GM11168 (cell line): ENCODE measurements around the gene LETM1.

Source experiments
- in situ Hi-C: fragments of 300-500 bp; cut with MboI; formaldehyde crosslinking; loops from one replicate; pipeline ENCODE4 v1.12.0; 2022; ENCODE audit warnings: low sequenced_read_pairs; ENCODE audit not compliant: unreplicated experiment

LETM1 gene

DNA sequence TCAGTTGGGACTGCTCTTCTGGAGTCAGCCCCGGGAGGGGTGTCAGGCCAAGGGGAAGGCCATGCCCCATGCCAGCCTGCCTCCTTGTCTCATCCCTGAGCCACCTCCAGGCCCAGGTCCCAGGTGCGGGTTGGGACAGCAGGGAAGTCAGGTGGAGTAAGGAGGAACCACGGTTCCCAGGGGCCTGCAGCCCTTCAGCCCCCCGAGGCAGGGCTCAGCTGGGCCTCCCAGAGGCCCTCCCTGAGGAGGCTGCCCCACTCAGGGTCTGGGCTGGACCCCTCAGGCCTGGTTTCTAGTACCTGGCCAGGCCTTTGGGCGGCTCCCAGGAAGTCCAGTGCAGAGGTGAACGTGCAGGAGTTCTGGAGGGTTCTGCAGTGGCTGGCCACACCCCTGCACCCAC lies 86.3 kb downstream of the LETM1 start:
- in situ Hi-C loops = no loop called here

DNA sequence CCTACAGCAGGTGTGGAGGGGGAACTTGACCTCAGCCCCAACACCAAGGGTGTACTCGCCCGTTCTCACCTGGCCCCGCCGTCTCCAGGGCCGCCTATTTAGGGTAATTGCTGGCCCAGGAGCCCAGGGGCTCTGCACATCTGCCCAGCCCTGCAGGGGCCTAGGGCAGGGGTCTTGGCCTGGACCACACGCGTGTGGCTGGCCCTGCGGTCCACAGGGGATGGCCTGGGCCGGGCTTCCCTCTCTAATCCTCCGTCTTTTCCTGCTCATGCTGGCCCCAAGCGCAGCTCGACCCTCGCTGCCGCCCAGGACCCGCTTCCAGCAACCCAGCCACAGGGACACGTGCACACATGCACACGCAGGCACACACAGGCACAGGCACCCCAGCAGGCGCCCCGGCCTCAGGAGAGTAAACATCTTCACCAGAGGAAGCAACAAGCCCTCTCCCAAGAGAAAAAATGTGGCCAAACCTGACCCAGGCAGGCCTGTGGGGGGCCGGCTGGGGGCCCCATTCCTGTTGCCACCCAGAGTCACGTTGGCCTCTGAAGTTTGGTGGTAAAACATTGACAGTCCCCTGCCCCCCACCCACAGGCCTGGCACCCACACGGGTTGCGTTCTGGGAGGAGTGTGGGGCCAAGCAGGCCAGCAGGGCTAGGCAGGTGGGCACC lies 87.5 kb downstream of the LETM1 start:
- in situ Hi-C loops = no loop called here

DNA sequence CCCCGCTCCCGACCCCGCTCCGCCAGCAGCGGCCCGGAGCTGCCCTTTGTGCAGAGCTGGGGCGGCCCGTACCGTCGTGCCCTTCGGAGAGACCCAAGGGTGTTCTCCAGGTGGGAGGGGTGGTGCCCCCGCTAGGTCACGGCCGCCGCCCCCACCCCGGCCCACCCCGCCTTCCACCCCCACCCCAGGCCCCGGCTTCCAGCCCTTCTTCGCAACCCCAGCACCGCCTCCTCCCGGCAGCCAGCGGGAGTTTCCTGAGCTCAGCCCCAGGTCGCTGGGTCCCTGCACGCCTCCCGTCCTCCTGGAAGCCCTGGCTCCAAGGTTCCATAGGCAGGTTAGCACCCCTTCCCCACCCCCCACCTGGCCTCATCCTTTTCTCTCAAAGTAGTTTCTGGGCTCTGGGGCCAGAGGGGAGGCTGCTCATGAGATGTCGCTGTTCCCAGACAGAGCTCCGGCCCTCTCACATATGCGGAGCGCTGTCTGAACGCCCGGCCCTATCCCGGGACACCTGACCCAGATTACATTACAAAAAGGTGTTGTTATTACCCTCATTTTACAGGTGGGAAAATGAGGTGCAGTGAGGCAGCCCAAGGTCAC lies 88.1 kb downstream of the LETM1 start:
- in situ Hi-C loops = no loop called here

DNA sequence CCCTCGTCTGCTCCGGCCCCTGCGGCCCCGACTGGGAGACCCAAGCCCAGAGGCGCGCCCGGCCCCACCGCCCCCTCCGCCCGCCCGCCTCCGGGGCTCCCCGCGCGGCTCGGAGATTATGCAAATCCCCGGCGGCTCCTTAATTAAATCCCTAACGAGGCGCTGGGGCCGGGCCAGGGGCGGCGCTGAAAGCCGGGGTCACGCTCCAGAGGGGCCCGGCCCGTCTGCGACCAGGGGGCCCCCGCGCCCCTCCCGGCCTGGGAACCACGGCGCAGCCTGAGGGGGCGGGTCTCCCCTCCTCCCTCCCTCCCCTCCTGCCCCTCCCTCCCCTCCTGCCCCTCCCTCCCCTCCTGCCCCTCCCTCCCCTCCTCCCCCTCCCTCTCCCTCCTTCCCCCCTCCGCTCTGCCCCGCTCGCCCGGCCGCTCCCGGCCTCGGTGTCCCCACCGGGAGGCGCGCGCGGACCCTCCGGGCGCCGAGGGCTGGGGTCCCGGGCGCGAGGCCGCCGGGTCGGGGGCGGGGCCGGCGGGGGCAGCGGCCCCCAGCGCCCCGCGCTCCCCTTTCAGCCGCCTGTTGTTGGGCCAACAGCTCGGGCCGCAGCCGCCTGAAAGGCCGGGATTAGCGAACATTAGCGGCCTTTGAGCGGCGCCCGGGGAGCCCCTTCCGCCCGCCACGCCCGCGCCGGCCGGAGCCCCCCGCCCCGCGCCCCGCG lies 88.7 kb downstream of the LETM1 start:
- in situ Hi-C loops = no loop called here

DNA sequence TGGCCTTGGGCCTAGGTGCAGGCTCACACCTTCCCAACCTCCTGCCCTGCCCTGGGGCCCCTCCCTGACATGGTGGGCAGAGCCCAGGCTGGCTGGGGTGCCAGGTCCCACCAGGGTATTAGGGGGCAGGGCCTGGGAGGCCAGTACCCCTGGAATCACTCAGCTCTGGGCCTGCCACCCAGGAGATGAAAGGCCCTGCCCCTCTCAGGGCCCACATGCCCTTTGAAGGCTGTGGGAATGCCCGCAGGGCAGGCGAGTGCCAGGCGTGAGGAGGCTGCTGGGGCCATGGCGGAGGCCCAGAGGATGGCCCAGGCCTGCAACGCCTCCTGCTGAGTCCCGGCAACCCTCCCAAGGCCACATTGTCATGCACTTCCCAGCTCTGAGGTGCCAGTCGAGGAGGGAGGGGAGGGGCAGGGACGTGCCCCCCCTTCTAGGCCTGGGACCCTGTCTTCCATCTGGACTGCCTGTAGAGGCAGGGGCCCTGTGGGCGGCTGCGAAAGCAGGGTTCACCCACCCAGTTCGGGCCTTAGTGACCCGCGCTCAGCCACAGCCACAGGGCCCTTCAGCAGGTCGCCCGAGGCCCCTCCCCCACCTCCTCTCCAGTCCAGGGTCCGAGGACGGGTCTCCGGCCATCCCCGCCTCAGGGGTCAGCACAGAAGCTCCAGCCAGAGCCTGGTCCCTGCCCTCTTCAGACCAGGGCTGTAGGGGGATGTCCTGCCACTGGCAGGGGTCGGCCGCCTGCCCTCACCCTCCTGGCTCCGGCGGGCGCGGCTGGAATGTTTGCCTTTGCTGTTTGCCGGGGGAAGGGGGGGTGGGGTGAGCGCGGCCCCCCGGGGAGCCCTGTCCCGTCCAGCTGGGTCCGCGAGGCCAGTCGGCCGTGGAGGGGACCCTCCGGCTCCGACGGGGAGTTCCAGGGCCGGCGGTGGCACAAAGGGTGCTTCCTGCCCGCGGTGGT lies 89.6 kb downstream of the LETM1 start:
- in situ Hi-C loops = no loop called here

DNA sequence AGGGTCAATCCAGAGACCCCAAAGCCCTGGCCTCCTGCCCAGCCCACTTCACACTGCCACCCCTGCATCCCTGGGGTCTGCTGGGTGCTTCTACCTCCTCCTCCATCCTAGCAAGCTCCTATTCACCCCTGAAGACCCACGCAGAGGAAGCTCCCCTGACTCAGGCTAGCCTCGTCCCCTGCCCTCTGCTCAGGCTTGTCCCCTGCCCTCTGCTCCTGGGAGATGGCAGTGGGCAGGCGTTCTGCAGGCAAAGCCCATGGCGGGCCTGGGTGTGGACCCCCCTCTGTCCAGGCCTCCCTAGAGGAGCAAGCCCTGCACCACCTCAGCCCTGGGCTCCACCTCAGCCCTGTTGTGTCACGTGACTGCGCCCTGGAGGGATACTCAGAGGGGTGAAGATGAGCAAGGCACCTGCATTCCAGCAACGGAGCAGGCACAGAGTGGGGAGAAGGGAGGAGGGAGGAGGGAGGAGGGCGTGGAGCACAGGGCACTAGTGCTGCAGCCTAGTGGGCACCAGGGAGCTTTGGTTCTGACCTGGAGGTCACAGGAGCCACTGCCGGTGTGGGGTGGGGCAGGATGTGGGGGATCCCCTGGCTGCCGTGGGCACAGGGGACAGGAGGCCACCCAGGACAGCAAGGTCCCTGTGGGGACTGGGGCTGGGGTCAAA lies 90.4 kb downstream of the LETM1 start:
- in situ Hi-C loops = no loop called here

DNA sequence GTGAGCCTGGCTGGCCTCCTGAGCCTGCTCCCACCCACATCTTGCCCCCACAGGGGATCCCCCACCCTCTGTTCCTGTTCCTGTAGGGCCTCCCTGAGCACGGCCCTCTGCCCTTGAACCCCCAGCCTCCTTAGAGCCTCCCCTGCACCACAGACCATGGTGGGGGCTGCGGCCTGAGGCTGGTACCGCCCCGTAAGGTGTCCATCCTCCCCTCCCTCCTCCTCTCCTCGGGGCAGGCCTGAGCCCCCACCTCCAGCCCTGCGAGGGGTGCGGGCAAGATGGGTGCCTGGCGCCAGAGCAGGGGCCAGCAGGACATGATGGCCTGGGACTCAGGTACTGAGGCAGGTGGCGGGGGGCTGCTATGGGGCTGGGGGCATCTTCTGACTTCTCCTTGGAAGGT lies 91.3 kb downstream of the LETM1 start:
- in situ Hi-C loops = no loop called here

DNA sequence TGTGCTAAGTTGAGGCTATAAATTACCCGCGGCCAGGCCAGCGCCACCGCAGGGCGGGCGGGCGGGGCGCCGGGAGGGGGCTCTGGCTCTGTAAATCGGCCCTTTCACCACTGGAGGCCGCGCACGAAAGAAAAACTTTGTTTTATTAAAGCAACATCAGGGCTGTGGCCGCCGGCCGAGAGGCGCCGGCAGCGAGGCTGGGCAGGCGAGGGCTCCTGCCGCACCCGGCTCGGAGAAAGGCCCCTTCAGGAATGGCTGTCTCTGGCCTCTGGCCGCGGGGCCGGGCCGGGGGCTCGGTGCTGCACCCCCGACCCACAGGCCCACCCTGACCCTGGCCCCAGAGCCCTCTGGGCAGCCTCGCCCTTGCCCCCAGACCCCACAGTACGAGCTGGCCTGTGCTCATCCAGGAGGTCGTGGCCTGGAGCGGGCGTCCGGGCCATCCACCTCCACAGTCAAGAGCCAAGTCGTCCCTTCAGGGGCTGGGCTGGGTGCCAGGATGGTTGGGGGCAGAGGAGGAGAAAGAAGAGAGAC lies 92.3 kb downstream of the LETM1 start:
- in situ Hi-C loops = no loop called here

DNA sequence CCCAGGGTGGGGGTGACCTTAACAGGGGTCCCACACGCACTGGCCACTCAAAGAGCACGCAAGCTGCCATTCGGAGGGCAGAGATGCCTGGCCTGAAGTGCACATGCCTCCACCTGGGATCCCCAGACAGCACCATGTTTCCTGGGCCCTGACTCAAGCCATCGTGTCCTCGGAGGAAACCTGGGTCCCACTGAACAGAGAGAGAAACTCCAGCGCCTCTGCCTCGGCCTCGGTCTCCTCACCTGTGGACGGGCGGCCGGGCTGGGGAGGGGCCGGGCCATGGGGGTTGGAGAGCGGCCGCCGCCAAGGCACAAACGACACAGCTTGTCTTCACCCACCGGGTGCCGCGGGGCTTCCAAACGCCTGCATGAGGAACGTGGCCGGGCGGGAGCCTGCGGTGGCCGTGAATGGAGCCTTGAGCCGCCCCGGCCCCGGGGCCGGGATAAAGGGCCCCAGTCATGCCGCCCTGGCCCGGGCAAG lies 92.8 kb downstream of the LETM1 start:
- in situ Hi-C loops = no loop called here

DNA sequence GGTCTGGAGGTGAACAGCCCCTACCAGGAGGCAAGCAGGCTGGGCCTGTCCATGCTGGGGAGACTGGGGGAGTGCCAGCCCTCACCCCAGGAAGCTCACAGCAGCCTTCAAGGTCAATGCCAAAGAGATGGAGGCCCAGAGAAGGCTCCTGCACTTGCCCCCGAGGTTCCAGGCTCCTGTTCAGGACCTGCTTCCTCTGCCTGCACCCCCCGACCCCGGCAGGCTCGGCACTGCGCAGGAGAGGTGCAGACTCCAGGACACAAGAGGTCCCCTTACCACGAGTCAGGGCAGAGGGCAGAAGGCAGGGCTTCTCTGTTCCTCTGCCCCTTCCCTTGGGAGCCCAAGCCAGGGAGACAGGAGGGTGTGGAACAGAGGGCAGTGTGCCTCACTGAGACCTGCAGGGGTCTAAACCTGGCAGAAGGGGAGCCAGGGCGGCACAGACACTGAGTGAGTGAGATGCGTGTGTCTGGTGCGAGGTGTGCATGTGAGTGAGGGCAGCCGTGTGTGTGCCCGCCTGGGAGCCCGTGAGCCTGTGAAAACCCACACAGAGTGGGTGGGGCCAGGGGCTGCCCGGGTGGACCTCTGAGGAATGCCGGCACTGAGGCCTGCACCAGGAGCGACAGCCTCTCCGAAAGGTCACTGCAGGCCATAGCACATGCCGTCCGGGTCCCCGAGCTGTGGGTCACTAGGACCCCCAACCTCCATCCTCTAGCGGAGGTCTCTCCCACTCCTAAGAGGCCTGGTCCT lies 93.5 kb downstream of the LETM1 start:
- in situ Hi-C loops = no loop called here
